GM10266 (cell line): Measurements from ENCODE around the gene COL6A3.

Source experiments
- DNase-seq: peaks from one replicate; pipeline ENCODE4 v3.0.0; 2012; ENCODE audit errors: extremely low spot score
- CTCF ChIP-seq: IDR thresholded peaks from 2 replicates; pipeline ENCODE4 v1.5.1; 2012; ENCODE audit warnings: mild to moderate bottlenecking, low read depth; ENCODE audit not compliant: control insufficient read depth, insufficient read depth; ENCODE audit errors: missing control alignments

COL6A3 gene

GRCh38 chr2:237433920-237434676 is 20.1 kb upstream of the COL6A3 start:
- DNase-seq = no peak

GRCh38 chr2:237432484-237433092 is 18.6 kb upstream of the COL6A3 start:
- no peak for DNase-seq
- TF ChIP-seq CTCF = no peak

More at GRCh38 chr2:237433920-237434676, 20.1 kb upstream of the COL6A3 start:
- no peak for TF ChIP-seq CTCF

- DNase-seq = no peak
- TF ChIP-seq CTCF = no peak
These were observed 17.9 kb upstream of the COL6A3 start for GRCh38 chr2:237431837-237432236.

GRCh38 chr2:237431372-237431771 is 17.4 kb upstream of the COL6A3 start:
- DNase-seq = no peak
- no peak for TF ChIP-seq CTCF

GRCh38 chr2:237430861-237431260 is 16.9 kb upstream of the COL6A3 start:
- TF ChIP-seq CTCF = no peak
- DNase-seq = no peak

- no peak for TF ChIP-seq CTCF
- DNase-seq = no peak
These were observed 15.8 kb upstream of the COL6A3 start for GRCh38 chr2:237429753-237430152.

GRCh38 chr2:237427769-237428506 is 14.0 kb upstream of the COL6A3 start:
- DNase-seq = no peak
- TF ChIP-seq CTCF = no peak
